ENCODE data around the gene WDR26.

- TF ChIP-seq CTCF (IDR thresholded peaks at IDR 0.05) (no peak), POLR2A (IDR thresholded peaks at IDR 0.05) (no peak)
Observed at GRCh38 chr1:224338150-224338838, 96.3 kb downstream of the WDR26 start.

All from right lobe of liver (tissue), 4 donors.